Measurements from ENCODE around the gene ZBTB7C.

Gene ZBTB7C

DNA sequence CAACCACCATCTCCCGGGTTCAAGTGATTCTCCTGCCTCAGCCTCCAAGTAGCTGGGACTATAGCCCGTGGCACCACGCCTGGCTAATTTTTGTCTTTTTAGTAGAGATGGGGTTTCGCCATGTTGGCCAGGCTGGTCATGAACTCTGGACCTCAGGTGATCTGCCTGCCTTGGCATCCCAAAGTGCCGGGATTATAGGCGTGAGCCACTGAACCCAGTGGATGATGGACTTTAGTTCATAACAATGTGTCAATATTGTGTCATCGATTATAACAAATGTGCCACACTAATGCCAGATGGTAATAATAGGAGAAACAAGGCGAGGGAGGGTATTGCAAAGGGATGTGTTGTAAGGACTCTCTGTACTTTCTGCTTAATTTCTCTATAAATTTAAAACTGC, 216.6 kb downstream of the ZBTB7C start:
- H3K4me3 ChIP-seq (ENCODE audit: low read depth, low read length): no peak overlapping the region
- no peak for DNase-seq (ENCODE audit: low read depth, low spot score)
- TF ChIP-seq, protein P1, sequence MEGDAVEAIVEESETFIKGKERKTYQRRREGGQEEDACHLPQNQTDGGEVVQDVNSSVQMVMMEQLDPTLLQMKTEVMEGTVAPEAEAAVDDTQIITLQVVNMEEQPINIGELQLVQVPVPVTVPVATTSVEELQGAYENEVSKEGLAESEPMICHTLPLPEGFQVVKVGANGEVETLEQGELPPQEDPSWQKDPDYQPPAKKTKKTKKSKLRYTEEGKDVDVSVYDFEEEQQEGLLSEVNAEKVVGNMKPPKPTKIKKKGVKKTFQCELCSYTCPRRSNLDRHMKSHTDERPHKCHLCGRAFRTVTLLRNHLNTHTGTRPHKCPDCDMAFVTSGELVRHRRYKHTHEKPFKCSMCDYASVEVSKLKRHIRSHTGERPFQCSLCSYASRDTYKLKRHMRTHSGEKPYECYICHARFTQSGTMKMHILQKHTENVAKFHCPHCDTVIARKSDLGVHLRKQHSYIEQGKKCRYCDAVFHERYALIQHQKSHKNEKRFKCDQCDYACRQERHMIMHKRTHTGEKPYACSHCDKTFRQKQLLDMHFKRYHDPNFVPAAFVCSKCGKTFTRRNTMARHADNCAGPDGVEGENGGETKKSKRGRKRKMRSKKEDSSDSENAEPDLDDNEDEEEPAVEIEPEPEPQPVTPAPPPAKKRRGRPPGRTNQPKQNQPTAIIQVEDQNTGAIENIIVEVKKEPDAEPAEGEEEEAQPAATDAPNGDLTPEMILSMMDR (IDR thresholded peaks at IDR 0.05; ENCODE audit: low read depth, low read length): no peak
- in situ Hi-C loops (cut with HindIII; ENCODE audit: low sequenced_read_pairs): no loop called here

DNA sequence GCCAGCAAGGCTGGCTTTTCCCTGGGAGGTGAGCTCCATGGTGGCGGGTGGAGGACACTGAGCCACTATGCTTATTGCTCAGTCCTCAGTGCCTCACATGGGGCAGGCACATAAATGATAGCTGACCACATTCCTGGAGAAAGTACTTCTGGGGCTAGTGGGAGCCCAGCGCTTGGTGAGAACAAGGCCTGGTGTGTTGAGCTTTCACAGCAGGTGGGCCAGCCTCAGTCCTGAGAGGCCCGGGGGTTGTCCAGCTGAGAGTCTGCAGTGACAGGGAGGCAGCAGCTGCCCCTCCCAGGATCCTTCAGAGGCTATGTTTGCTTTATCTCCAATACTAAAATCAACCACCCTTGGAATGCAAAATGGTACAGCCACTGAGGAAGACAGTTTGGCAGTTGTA, 217.7 kb downstream of the ZBTB7C start:
- no peak overlapping the region for H3K4me3 ChIP-seq (ENCODE audit: low read depth, low read length)
- DNase-seq (ENCODE audit: low read depth, low spot score): no peak
- in situ Hi-C loops (cut with HindIII; ENCODE audit: low sequenced_read_pairs): no loop called here
- TF ChIP-seq, protein P1 (IDR thresholded peaks at IDR 0.05; ENCODE audit: low read depth, low read length): no peak

DNA sequence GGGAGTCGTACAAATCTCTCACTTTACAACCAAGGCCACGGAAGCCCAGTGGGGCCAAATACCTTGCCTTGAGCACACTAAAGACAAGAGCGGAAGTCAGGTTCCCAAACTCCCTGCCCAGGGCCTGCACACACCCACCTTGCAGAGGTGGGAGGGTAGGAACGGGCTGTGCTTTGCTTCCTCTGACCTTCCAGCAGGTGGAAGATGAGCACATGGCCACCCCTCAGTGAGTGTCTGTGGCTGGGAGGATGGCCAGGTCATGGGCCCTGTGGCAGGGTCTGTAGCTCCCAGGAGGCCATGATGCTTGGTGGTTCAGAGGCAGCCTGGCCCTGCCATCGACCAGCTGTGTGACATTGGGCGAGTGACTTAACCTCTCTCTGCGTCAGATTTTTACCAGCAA, 218.2 kb downstream of the ZBTB7C start:
- TF ChIP-seq, protein P1 (IDR thresholded peaks at IDR 0.05; ENCODE audit: low read depth, low read length): no peak
- in situ Hi-C loops (cut with HindIII; ENCODE audit: low sequenced_read_pairs): no loop called here
- no peak overlapping the region for H3K4me3 ChIP-seq (ENCODE audit: low read depth, low read length)
- no peak for DNase-seq (ENCODE audit: low read depth, low spot score)

DNA sequence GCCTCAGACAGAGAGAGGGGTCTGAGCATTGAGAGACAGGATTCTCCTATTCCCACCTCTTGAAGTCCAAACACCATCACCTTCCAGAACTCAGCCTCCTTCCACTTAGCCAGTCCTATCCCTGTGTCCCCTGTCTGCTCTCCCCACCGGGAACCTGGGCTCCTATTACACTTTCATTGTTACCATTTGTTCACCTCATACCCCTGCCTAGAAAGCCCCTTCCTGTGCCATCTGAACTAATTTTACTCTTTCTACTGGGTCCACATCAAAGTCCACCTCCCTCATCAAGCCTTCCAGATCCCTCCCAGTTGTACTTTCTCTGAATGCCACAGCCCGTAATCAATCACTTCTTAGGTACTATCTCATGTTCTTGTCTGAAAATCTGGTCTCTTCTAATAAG, 220.6 kb downstream of the ZBTB7C start:
- in situ Hi-C loops (cut with HindIII; ENCODE audit: low sequenced_read_pairs): no loop called here
- no peak for DNase-seq (ENCODE audit: low read depth, low spot score)
- H3K4me3 ChIP-seq (ENCODE audit: low read depth, low read length): no peak overlapping the region
- TF ChIP-seq, protein P1 (IDR thresholded peaks at IDR 0.05; ENCODE audit: low read depth, low read length): no peak

DNA sequence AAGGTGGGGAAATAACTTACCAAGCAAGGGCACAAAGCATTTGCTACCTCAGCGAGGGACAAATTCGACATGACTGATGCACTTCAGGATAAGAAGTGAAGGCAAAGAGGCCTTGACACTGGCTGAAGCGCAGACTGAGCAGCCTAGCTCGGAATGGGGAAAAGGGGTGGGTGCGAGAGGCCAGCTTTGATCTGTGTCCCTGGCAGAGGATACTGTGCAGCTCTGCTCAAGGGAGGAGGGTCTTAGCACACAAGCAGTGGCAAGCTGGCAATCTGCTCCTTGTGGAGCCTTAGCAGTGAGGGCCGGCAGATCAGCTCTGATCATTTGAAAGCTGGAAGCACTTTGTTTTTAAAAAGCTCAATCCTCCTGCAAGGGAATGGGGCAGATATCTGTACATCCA, 222.3 kb downstream of the ZBTB7C start:
- H3K4me3 ChIP-seq (ENCODE audit: low read depth, low read length): no peak overlapping the region
- in situ Hi-C loops (cut with HindIII; ENCODE audit: low sequenced_read_pairs): no loop called here
- no peak for DNase-seq (ENCODE audit: low read depth, low spot score)
- TF ChIP-seq, protein P1 (IDR thresholded peaks at IDR 0.05; ENCODE audit: low read depth, low read length): no peak

DNA sequence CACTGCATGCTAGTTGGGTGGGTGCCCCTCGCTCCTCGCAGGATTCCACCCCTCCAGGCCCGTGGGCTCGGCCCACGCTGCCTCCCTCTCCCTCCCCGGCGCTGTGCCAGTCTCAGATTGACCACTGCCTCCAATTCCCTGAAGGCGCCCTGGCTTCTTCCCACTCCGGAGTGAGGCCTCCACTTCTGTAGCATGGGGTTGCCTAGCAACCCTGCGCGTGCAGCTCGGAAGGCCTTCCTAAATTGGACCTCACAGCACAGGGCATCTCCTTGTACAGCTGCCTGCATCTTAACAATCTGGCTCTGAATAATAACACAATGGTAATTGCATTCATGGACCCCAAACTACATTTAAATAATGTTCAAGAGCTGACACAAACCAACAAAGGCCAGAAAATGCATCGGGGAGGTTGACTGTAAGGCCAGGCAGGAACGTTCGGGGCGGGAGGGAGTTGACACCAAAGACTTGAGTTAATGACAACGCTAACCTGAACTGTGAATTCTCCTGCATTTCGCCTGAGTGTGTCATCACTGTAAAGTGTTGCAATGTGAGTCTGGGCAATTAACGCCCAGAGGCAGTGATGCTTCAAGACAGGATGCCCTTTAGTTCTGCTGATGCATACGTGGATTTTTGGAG, 222.9 kb downstream of the ZBTB7C start:
- in situ Hi-C loops (cut with HindIII; ENCODE audit: low sequenced_read_pairs): no loop called here
- H3K4me3 ChIP-seq (ENCODE audit: low read depth, low read length): no peak overlapping the region
- TF ChIP-seq, protein P1 (IDR thresholded peaks at IDR 0.05; ENCODE audit: low read depth, low read length): no peak
- no peak for DNase-seq (ENCODE audit: low read depth, low spot score)
